ENCODE data around the gene CD82.

Gene CD82

GRCh38 chr11:44622190-44622650, 56.8 kb downstream of the CD82 start:
- no peaks in the 10 kb centered on the region for H3K36me3 ChIP-seq (ENCODE audit: insufficient read depth, insufficient read length, low read length)
- peaks cover 16% of the 10 kb centered on the region; the same call in 1 of the 2 replicates for H3K9me3 ChIP-seq (ENCODE audit: insufficient read depth, low read length)
- H3K4me3 ChIP-seq (ENCODE audit: insufficient read length, low read depth), result no peak overlapping the region
- H3K4me1 ChIP-seq (ENCODE audit: insufficient read depth, insufficient read length), result peaks cover 34% of the 10 kb centered on the region
- DNase-seq (ENCODE audit: low read depth, low spot score), result no peak
- peaks cover 10% of the 10 kb centered on the region for H3K27me3 ChIP-seq (ENCODE audit: insufficient read depth, insufficient read length)
- no peak overlapping the region for H3K9ac ChIP-seq (ENCODE audit: insufficient read length, low read depth)
- TF ChIP-seq SUZ12 (IDR thresholded peaks at IDR 0.05; ENCODE audit: extremely low read depth, insufficient read depth, insufficient read length) (no peak), ZNF274 (IDR thresholded peaks at IDR 0.05; ENCODE audit: low read depth, low read length) (no peak), YY1 (IDR thresholded peaks at IDR 0.05; ENCODE audit: insufficient read depth, insufficient read length) (no peak)

GRCh38 chr11:44622721-44623258, 57.3 kb downstream of the CD82 start:
- H3K9me3 ChIP-seq (ENCODE audit: insufficient read depth, low read length), result peaks cover 16% of the 10 kb centered on the region; the same call in 1 of the 2 replicates
- no peak overlapping the region for H3K4me3 ChIP-seq (ENCODE audit: insufficient read length, low read depth)
- peaks cover 10% of the 10 kb centered on the region for H3K27me3 ChIP-seq (ENCODE audit: insufficient read depth, insufficient read length)
- H3K4me1 ChIP-seq (ENCODE audit: insufficient read depth, insufficient read length), result peaks cover 32% of the 10 kb centered on the region
- no peaks in the 10 kb centered on the region for H3K36me3 ChIP-seq (ENCODE audit: insufficient read depth, insufficient read length, low read length)
- TF ChIP-seq ZNF274 (IDR thresholded peaks at IDR 0.05; ENCODE audit: low read depth, low read length) (no peak), YY1 (IDR thresholded peaks at IDR 0.05; ENCODE audit: insufficient read depth, insufficient read length) (no peak), SUZ12 (IDR thresholded peaks at IDR 0.05; ENCODE audit: extremely low read depth, insufficient read depth, insufficient read length) (no peak)
- no peak overlapping the region for H3K9ac ChIP-seq (ENCODE audit: insufficient read length, low read depth)
- no peak for DNase-seq (ENCODE audit: low read depth, low spot score)

GRCh38 chr11:44623341-44623730, 57.9 kb downstream of the CD82 start:
- Histone ChIP-seq H3K27me3 (ENCODE audit: insufficient read depth, insufficient read length) (peaks cover 10% of the 10 kb centered on the region), H3K9me3 (ENCODE audit: insufficient read depth, low read length) (peaks cover 16% of the 10 kb centered on the region; the same call in 1 of the 2 replicates), H3K4me3 (ENCODE audit: insufficient read length, low read depth) (no peak overlapping the region), H3K4me1 (ENCODE audit: insufficient read depth, insufficient read length) (peaks cover 34% of the 10 kb centered on the region), H3K36me3 (ENCODE audit: insufficient read depth, insufficient read length, low read length) (no peaks in the 10 kb centered on the region), H3K9ac (ENCODE audit: insufficient read length, low read depth) (no peak overlapping the region)
- no peak for TF ChIP-seq SUZ12 (IDR thresholded peaks at IDR 0.05; ENCODE audit: extremely low read depth, insufficient read depth, insufficient read length)
- DNase-seq (ENCODE audit: low read depth, low spot score), result no peak

GRCh38 chr11:44623731-44624491, 58.4 kb downstream of the CD82 start:
- Histone ChIP-seq H3K4me1 (ENCODE audit: insufficient read depth, insufficient read length) (peaks cover 31% of the 10 kb centered on the region), H3K9me3 (ENCODE audit: insufficient read depth, low read length) (peaks cover 16% of the 10 kb centered on the region; the same call in 1 of the 2 replicates), H3K9ac (ENCODE audit: insufficient read length, low read depth) (no peak overlapping the region), H3K27me3 (ENCODE audit: insufficient read depth, insufficient read length) (peaks cover 10% of the 10 kb centered on the region), H3K4me3 (ENCODE audit: insufficient read length, low read depth) (no peak overlapping the region), H3K36me3 (ENCODE audit: insufficient read depth, insufficient read length, low read length) (no peaks in the 10 kb centered on the region)
- DNase-seq (ENCODE audit: low read depth, low spot score), result no peak
- TF ChIP-seq YY1 (IDR thresholded peaks at IDR 0.05; ENCODE audit: insufficient read depth, insufficient read length) (no peak), ZNF274 (IDR thresholded peaks at IDR 0.05; ENCODE audit: low read depth, low read length) (no peak), SUZ12 (IDR thresholded peaks at IDR 0.05; ENCODE audit: extremely low read depth, insufficient read depth, insufficient read length) (no peak)

GRCh38 chr11:44624761-44625221, 59.3 kb downstream of the CD82 start:
- DNase-seq (ENCODE audit: low read depth, low spot score), result no peak
- H3K4me1 ChIP-seq (ENCODE audit: insufficient read depth, insufficient read length), result peaks cover 29% of the 10 kb centered on the region
- peaks cover 16% of the 10 kb centered on the region; the same call in 1 of the 2 replicates for H3K9me3 ChIP-seq (ENCODE audit: insufficient read depth, low read length)
- no peak overlapping the region for H3K9ac ChIP-seq (ENCODE audit: insufficient read length, low read depth)
- H3K4me3 ChIP-seq (ENCODE audit: insufficient read length, low read depth), result no peak overlapping the region
- no peaks in the 10 kb centered on the region for H3K36me3 ChIP-seq (ENCODE audit: insufficient read depth, insufficient read length, low read length)
- TF ChIP-seq ZNF274 (IDR thresholded peaks at IDR 0.05; ENCODE audit: low read depth, low read length) (no peak), YY1 (IDR thresholded peaks at IDR 0.05; ENCODE audit: insufficient read depth, insufficient read length) (no peak), SUZ12 (IDR thresholded peaks at IDR 0.05; ENCODE audit: extremely low read depth, insufficient read depth, insufficient read length) (no peak)
- H3K27me3 ChIP-seq (ENCODE audit: insufficient read depth, insufficient read length), result peaks cover 10% of the 10 kb centered on the region

- DNase-seq (ENCODE audit: low read depth, low spot score), result no peak
Measured at GRCh38 chr11:44625759-44626523, 60.5 kb downstream of the CD82 start.

More at GRCh38 chr11:44625759-44626523, 60.5 kb downstream of the CD82 start:
- peaks cover 10% of the 10 kb centered on the region for H3K27me3 ChIP-seq (ENCODE audit: insufficient read depth, insufficient read length)
- TF ChIP-seq SUZ12 (IDR thresholded peaks at IDR 0.05; ENCODE audit: extremely low read depth, insufficient read depth, insufficient read length) (no peak), ZNF274 (IDR thresholded peaks at IDR 0.05; ENCODE audit: low read depth, low read length) (no peak), YY1 (IDR thresholded peaks at IDR 0.05; ENCODE audit: insufficient read depth, insufficient read length) (no peak)
- no peaks in the 10 kb centered on the region for H3K36me3 ChIP-seq (ENCODE audit: insufficient read depth, insufficient read length, low read length)
- H3K4me3 ChIP-seq (ENCODE audit: insufficient read length, low read depth), result no peak overlapping the region
- peaks cover 16% of the 10 kb centered on the region; the same call in 1 of the 2 replicates for H3K9me3 ChIP-seq (ENCODE audit: insufficient read depth, low read length)
- peaks cover 25% of the 10 kb centered on the region for H3K4me1 ChIP-seq (ENCODE audit: insufficient read depth, insufficient read length)
- H3K9ac ChIP-seq (ENCODE audit: insufficient read length, low read depth), result no peak overlapping the region

Data from NT2/D1 (cell line).